ENCODE results near the gene MMP11.

Gene MMP11

GRCh38 chr22:23760056-23760455 lies 12.6 kb upstream of the MMP11 start:
- FAIRE-seq: no peak

- no peak for FAIRE-seq
These were observed 9.6 kb upstream of the MMP11 start, which contains the start of gene C22orf15 for GRCh38 chr22:23762842-23763578. Gene C22orf15 (plus strand): TSS chr22:23762990. CDS start chr22:23763307, 317 bp downstream.

- no peak for FAIRE-seq
These were observed 9.1 kb upstream of the MMP11 start for GRCh38 chr22:23763579-23763945.

- no peak for FAIRE-seq
These were observed 8.7 kb upstream of the MMP11 start for GRCh38 chr22:23763954-23764353.

GRCh38 chr22:23764899-23765881 lies 7.5 kb upstream of the MMP11 start:
- no peak for FAIRE-seq

GRCh38 chr22:23767303-23767672 lies 5.4 kb upstream of the MMP11 start:
- no peak for FAIRE-seq

GRCh38 chr22:23767673-23768548 lies 4.7 kb upstream of the MMP11 start, which contains the start of gene CHCHD10:
Gene CHCHD10 (minus strand): TSS chr22:23767972. CDS start chr22:23767874, 98 bp downstream.
- FAIRE-seq: no peak

- FAIRE-seq: no peak
These were observed 3.2 kb upstream of the MMP11 start for GRCh38 chr22:23769321-23769965.

GRCh38 chr22:23772315-23772648 lies 367 bp upstream of the MMP11 start:
- no peak for FAIRE-seq

GRCh38 chr22:23773483-23774113 lies 949 bp downstream of the MMP11 start:
- no peak for FAIRE-seq

GRCh38 chr22:23774114-23774921 lies 1.7 kb downstream of the MMP11 start:
- no peak for FAIRE-seq

- FAIRE-seq: no peak
These were observed 2.3 kb downstream of the MMP11 start for GRCh38 chr22:23774922-23775436.

GRCh38 chr22:23775779-23776375 lies 3.2 kb downstream of the MMP11 start:
- no peak for FAIRE-seq

- FAIRE-seq: no peak
These were observed 5.3 kb downstream of the MMP11 start for GRCh38 chr22:23777776-23778576.

- no peak for FAIRE-seq
These were observed 5.9 kb downstream of the MMP11 start for GRCh38 chr22:23778577-23778900.

- FAIRE-seq: no peak
These were observed 6.4 kb downstream of the MMP11 start for GRCh38 chr22:23779083-23779482.

GRCh38 chr22:23779731-23780130 lies 7.1 kb downstream of the MMP11 start:
- FAIRE-seq: no peak

- no peak for FAIRE-seq
These were observed 7.6 kb downstream of the MMP11 start for GRCh38 chr22:23780146-23780748.

- no peak for FAIRE-seq
These were observed 8.4 kb downstream of the MMP11 start for GRCh38 chr22:23781065-23781464.

All from endometrium (tissue), 2 donors.